CD4-positive, alpha-beta T cell treated with Interleukin-17A for 1 hour (primary cell): Measurements from ENCODE around the gene PARP14.
"Not testable (repeated sequence)": the region's sequence is repeated elsewhere in the genome, so short reads cannot be mapped to it uniquely, and the experiment has no call there.

Experiments
- DNase-seq: peaks from one replicate; pipeline ENCODE4 v3.0.0-alpha.2; 2020

The PARP14 gene

DNA sequence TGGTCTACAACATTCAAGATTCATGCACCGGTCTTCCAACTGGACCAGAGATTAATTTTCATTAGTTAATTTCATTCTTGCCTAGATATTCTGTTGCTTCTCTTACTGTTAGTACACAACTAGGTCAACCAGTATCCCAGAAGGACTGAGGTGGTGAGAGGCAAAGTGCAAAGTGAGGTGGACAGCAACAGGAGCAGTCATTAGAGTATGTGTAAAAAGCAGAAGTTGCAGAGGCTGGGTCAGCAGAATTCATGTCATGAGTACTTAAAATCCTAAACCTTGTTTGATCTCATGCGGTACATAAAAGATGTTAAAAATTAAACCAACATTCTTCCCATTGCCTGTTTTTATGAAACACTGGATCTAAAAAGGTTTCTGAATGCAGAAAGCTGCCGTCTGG lies 46.7 kb downstream of the PARP14 start:
- no peak for DNase-seq

DNA sequence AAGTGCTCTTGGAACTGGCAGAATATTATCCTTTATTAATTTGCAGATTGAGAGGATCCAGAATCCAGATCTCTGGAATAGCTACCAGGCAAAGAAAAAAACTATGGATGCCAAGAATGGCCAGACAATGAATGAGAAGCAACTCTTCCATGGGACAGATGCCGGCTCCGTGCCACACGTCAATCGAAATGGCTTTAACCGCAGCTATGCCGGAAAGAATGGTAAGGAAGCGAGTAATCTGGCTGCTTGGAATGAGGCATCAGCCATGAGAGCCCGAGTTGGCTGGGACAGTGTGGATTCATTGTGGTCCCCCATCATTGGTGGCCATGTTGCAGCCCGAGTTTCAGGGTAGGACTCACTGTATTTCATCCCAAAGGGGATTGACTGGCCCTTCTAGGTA lies 47.1 kb downstream of the PARP14 start:
- DNase-seq = no peak

DNA sequence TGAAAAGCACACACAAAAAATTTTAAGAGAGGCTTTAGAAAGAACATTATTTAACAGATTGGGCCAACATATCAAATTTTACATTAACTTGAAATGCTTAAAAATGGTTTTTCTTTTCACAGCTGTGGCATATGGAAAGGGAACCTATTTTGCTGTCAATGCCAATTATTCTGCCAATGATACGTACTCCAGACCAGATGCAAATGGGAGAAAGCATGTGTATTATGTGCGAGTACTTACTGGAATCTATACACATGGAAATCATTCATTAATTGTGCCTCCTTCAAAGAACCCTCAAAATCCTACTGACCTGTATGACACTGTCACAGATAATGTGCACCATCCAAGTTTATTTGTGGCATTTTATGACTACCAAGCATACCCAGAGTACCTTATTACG lies 47.5 kb downstream of the PARP14 start:
- no peak for DNase-seq

DNA sequence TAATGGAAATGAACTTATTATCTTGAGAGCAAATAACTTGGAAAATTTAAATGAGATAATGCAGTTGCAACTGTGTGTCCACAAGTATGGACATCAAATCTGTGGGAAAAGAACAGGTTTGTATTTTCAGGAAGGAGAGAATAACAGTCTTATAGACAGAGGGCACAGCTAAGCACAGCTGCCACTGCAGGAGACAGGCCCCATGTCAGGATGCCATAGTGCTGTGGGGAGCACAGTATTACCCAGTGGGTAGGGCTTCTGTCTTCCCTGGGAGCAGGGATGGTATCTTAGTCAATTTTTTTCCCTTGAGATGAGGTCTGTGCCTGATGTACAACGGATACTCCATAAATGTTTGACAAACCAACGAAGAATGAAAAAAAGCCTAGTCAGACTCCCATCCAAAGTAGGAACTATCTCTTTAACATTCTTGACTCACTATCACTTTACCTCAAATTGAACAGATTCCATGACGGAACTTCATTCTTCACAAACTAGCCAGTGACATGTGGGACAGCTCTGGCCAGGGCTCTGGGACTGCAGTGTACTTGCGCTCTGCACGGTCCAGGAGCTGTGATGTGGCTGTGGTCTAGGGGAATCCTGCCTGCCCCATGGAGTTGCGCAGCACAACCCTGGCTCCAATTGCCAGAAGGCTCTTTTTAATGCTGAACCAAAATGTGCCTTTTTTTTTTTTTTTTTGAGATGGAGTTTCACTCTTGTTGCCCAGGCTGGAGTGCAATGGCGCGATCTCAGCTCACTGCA lies 48.3 kb downstream of the PARP14 start:
- DNase-seq = no peak

DNA sequence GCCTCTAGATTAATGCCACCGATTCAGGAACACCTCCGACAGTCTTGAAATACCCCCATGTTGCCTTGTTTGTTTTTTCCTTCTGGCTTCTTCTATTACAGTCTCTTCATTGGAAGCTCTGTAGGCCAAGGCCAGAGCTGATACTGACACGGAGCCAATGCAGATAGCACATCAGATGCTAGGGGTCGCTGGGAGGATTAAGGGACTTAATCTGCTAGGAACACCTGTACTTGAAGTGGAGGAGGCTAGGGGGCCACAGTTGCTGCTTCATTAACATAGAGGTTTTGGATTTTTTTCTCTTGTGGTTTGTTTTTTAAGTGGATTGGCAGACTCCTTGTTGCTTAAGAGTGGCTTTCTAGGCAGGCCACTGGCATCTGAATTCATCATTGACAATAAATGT lies 49.6 kb downstream of the PARP14 start:
- DNase-seq = no peak

DNA sequence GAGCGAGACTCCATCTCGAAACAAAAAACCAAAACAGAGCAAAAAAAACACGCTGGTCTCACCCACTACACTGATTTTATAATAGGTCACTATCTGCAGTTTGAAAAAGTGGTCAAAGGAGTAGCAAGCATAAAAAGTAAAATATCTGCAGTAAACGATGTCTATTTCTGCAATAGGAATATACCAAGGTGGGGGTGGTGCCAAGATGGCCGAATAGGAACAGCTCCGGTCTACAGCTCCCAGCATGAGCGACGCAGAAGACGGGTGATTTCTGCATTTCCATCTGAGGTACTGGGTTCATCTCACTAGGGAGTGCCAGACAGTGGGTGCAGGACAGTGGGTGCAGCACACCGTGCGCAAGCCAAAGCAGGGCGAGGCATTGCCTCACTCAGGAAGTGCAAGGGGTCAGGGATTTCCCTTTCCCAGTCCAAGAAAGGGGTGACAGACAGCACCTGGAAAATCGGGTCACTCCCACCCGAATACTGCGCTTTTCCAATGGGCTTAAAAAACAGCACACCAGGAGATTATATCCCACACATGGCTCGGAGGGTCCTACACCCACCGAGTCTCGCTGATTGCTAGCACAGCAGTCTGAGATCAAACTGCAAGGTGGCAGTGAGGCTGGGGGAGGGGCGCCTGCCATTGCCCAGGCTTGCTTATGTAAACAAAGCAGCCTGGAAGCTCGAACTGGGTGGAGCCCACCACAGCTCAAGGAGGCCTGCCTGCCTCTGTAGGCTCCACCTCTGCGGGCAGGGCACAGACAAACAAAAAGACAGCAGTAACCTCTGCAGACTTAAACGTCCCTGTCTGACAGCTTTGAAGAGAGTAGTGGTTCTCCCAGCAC lies 52.3 kb downstream of the PARP14 start:
- DNase-seq = not testable (repeated sequence)

DNA sequence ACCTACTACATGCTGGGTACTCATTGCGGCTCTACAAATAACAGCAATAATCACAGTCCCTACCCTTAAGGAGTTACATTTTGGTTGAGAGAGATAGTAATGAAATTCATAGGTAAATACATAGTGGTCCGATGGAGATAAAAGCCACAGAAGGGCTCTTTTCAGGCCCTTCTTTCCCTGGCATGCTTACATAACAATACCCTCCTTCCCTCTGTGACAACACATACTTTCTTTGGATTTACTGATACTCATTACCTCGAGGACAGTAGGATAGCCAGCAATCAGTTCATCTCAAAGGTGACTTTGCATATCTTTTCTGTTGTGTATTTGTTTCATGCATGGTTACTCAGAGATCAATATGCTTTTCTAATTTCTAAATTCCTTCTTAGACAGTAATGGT lies 58.5 kb downstream of the PARP14 start:
- DNase-seq = no peak

DNA sequence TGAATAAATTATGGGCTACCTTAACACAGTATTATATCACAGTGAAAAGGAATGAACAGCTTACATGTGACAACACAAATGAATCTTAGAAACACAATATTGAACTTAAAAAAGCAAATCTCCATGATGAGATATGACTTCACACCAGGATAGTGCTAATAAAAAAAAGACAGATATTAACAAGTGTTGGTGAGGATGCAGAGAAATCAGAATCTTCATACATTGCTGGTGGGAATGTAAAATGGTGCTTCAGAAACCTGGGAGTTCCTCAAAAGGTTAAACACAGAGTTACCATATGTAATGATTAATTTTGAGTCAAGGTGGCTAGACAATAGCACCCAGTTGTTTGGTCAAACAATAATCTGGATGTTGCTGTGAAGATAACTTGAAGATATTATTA lies 61.6 kb downstream of the PARP14 start:
- DNase-seq = no peak

DNA sequence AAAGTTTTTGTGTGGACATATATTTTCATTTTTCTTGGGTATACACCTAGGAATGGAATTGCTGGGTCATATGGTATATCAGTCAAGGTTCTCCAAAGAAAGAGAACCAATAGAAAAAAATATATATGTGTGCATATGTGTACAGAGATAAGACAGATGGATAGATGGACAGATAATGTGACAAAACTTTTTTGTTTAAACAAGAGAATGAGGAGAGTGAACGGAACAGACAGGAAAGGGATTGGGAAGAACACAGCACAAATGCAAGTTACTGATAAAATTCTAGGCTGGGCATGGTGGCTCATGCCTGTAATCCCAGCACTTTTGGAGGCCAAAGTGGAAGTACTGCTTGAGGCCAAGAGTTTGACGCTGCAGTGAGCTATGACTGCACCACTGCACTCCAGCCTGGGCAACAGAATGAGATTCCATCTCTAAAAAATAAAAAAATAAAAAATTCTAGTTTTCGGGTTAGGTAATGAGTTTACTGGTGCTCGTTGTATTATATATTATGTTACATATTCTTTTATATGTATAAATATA lies 63.0 kb downstream of the PARP14 start:
- no peak for DNase-seq

DNA sequence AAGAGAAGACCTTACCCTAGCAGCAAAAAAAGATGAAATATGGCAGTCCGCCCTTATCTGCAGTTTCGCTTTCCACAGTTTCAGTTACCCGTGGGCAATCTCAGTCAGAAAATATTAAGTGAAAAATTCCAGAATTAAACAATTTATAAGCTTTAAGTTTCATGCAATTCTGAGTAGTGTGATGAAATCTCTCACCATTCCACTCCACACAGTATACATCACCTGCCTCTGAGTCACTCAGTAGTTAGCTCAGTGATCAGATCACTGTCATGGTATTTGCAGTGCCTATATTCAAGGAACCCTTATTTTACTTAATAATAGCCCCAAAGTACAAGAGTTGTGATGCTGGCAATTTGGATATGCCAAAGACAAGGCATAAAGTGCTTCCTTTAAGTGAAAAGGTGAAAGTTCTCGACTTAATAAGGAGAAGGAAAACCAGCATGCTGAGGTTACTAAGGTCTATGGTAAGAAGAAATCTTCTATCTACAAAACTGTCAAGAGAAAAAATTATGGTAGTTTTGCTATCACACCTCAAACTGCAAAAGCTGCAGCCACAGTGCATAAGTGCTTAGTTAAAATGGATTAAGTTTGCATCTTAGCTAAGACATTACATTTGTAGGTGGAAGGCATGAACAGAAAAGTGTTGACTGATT lies 64.9 kb downstream of the PARP14 start:
- no peak for DNase-seq

DNA sequence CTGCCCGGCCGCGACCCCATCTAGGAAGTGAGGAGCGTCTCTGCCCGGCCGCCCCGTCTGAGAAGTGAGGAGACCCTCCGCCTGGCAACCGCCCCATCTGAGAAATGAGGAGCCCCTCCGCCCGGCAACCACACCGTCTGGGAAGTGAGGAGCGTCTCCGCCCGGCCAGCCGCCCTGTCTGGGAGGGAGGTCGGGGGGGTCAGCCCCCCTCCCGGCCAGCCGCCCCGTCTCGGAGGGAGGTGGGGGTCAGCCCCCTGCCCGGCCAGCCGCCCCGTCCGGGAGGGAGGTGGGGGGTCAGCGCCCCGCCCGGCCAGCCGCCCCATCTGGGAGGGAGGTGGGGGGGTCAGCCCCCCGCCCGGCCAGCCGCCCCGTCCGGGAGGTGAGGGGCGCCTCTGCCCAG lies 66.7 kb downstream of the PARP14 start:
- not testable (repeated sequence) for DNase-seq

DNA sequence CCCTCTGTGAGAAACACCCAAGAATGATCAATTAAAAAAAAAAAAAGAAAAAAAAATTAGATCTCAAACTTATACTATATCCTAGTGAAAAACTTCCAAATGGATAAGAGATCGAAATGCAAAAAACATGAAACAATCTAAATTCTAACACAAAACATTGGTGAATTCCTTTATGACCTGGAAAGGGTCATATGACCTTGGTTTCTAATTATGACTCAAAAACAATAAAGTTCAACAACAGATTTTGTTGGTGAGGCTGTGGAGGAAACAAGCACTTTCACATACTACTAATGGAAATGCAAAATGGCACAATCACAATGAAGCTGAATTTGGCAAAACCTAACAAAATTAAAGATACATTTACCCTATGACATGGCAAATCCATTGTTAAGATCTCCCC lies 67.7 kb downstream of the PARP14 start:
- no peak for DNase-seq

DNA sequence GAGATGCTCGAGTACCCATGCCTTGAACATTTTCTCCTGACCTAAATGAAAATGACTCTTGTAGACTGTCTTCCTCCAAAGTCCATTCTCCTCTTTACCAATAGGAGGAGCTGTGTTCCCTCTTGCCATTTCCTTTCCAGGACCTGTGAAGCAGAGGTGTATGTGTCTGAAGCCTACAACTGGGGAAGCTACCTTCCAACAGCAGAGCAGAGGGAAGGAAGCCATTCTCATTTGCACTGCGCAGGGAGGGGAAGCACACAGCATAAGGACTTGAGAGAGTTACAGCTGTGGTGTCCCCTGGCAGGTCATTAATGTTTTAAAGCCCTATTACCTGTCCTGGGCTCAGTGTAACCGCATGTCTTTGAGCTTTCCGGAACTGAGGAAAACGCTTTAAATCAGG lies 74.3 kb downstream of the PARP14 start:
- peak; percentile 70 for DNase-seq

DNA sequence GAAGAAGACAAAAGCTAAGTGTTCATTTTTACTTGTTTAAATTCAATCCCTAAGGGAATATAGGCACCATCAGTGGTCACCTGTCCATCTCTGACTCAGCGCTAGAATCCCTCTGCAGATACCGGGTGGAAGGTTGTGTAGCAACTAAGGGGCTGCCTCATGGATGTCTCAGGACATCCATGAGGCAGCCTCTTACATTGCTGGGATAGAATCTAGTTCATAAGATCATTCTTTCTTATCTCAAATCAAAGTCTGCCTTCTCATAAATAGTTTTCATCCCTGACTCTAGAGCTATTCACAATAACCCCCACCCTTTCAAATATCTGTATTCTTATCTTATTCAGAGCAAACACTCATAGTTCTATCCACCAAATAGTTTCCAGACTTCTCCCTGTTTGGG lies 74.9 kb downstream of the PARP14 start:
- DNase-seq = no peak

DNA sequence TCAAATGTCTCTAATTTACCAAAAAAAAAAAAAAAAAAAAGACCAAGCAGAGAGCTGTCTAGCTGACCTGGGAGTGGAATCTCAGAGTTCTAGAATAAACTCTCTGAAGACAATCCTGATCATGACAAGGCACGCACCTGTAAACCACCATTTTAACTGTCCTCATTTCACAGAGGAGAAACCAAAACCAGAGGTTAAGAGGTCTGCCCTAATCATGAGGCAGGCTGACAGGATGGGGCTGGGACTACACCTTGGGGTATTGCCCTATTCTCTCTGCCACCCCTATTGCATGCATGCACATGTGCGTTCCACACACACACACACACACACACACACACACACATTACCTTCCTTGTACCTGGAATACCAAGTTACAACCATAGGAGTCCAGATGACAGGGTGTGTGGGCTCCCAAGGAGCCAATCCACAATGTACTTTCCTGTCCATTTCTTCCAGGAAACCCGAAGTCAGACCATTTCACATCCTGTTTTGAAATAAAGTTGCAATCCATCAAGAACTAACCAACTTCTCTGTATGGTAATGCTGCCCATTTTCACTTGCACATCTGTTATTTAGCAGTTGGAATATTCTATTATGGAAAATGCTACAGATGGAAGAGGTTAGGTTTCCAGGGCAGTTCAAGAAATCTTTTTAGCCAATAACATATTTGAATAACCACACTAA lies 78.4 kb downstream of the PARP14 start:
- no peak for DNase-seq

DNA sequence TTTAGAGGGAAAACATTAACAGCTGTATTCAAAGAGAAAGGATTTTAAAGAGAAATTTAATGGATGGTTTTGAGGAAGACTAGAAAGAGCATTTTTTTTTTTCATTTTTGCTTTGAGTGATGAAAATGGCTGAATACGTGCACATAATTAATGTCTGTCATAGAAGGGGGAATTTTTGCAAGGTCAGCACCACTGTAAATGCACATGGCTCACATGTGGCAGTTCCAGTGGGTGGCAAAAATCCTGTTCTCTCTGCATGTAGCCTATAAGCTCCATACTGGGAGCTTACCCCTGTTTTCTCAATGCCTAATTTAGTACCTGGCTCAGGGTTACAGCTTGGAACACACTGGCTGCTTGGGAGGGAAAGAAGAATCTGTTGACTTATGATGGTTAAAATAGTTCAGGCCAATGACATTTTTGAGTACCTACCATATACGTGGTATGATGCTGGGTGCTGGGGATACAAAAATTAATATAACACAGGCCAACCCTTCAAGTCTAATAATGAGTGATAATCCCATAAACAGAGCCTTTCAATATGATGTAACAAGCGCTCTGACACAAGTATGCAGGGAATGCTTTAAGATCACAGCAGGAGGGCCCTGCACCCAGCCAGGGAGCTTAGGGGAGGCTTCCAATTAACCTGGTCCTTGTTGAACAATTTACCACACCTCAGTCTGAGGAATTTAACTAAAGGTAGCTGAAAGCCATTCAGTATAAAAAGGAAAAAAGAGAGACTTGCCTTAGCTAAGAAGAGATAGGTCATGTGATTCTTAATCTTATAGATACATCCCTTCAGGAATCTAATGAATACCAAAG lies 80.0 kb downstream of the PARP14 start:
- DNase-seq = no peak

DNA sequence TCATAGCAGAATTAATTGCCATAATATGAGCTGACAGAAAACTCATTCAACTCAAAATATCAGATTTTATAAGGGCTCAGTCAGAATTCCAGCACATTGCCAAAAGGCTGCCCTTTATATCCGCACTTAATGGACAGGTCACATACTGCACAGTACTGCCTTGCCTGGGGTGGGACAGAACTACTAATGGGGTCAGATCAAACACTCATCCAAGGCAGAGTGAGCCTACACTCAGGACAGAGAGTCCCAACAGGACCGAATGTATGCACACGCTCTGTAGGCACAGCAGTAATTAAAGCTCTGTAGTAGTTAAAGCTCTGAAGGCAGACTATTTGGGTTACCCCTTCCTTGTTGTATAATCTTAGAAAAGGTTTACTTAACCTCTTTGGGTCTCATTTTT lies 85.8 kb downstream of the PARP14 start:
- DNase-seq = no peak

DNA sequence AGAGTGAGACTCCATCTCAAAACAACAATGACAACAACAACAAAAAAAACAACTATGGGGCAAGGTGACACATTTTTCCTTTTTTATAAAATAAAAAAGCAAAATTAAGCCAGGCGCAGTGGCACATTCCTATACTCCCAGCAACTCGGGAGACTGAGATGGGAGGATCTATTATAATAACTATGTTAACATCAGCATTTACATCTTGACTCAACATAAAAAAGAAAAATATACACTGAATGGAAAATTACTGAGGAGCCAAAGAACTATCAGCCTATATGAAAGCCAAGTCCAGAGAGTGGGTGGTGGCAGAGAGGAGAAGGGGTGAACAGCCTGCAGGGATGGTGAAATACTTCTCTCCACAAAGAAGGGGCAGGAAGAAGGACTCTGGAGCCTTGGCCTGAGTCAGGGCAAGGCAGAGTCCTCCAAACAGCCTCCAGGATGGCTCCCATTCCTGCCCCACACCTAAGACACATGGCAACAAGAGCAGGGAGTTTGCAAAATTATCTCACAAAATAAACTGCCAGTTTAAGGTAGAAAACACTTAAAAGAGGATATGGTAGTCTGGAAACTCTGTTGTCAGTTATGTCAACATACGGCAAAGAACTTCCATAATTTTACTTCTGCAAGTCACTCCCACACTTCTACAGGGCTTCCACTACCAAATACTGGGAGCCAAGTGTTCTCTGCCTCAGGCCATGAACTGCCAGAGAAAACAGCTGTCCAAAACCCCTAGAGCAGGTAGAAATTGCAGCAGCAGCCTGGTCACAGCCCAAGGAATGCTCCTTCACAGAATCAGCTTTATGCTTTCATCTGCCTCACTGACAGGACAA lies 87.1 kb downstream of the PARP14 start:
- no peak for DNase-seq

DNA sequence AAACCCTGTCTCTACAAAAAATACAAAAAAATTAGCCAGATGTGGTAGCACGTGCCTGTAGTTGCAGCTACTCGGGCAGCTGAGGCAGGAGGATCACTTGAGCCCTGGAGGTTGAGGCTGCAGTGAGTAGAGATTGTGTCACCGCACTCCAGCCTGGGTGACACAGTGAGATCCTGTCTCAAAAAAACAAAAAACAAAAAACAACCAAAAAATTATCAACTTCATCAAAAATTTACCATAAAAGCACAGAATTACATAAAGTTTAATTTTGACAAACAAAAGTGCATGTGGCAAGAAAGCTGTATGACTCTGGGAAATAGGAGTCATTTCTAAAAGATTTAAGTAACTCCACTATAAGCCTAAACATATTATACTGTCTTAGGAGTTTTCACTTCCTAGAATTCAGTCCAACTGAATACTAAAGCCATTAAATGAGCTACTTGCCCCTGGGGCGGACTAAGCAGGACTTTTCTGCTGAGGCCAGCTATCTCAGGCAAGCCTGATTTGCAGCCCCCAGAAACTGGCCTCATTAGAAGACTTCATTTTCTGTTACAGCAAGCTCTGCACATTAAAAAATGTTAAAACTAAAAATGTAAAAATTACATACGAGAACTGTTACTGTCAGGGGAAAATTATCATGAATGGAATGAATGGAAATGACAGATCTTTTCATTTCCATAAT lies 90.0 kb downstream of the PARP14 start:
- DNase-seq = no peak

DNA sequence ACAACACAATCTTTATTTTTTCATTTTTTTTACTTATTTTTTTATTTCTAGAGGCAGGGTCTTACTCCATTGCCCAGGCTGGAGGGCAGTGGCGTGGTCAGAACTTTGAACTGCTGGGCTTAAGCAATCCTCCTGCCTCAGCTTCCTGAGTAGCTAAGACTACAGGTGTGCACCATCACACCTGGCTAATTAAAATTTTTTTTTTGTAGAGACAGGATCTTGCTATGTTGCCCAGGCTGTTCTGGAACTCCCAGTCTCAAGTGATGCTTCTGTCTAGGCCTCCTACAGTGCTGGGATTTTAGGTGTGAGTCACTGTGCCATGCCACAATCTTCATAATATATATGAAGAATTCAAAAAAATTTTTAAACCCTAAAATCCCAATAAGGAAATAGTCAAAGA lies 92.2 kb downstream of the PARP14 start:
- no peak for DNase-seq
